ENCODE results near the gene KDM3B.

KDM3B gene

GRCh38 chr5:138337685-138338410 lies 14.6 kb upstream of the KDM3B start, which contains the start of gene FAM53C:
Gene FAM53C (plus strand): TSS chr5:138338266. CDS start chr5:138341336, 3,070 bp downstream.
- Histone ChIP-seq H3K36me3 (ENCODE audit: insufficient read depth, low read length) (peaks cover 8% of the 10 kb centered on the region), H3K9me3 (ENCODE audit: low read length) (no peaks in the 10 kb centered on the region), H3K4me3 (ENCODE audit: low read depth in 1 of 2, low read length in 2 of 2) (peak within 1 kb of the TSS; percentile 89 to 95), H3K9ac (ENCODE audit: low read length) (peak within 1 kb of the TSS; percentile 97), H3K27me3 (ENCODE audit: control insufficient read depth in 1 of 2, insufficient read depth in 2 of 2, low read length in 2 of 2) (no peaks in the 10 kb centered on the region), H3K27ac (ENCODE audit: low read depth, low read length) (peak within 1 kb of the TSS; percentile 58), H3K4me1 (ENCODE audit: insufficient read depth, low read length) (peaks cover 21% of the 10 kb centered on the region)

GRCh38 chr5:138338411-138339090 lies 13.9 kb upstream of the KDM3B start:
- Histone ChIP-seq H3K36me3 (ENCODE audit: insufficient read depth, low read length) (peaks cover 10% of the 10 kb centered on the region), H3K27me3 (ENCODE audit: control insufficient read depth in 1 of 2, insufficient read depth in 2 of 2, low read length in 2 of 2) (no peaks in the 10 kb centered on the region), H3K4me3 (ENCODE audit: low read depth in 1 of 2, low read length in 2 of 2) (peak overlapping the region; percentile 89 to 95), H3K4me1 (ENCODE audit: insufficient read depth, low read length) (peaks cover 21% of the 10 kb centered on the region), H3K9ac (ENCODE audit: low read length) (peak overlapping the region; percentile 97), H3K9me3 (ENCODE audit: low read length) (no peaks in the 10 kb centered on the region), H3K27ac (ENCODE audit: low read depth, low read length) (peak overlapping the region; percentile 58)

GRCh38 chr5:138339091-138339456 lies 13.4 kb upstream of the KDM3B start:
- peak overlapping the region; percentile 89 to 95 for H3K4me3 ChIP-seq (ENCODE audit: low read depth in 1 of 2, low read length in 2 of 2)
- peak overlapping the region; percentile 97 for H3K9ac ChIP-seq (ENCODE audit: low read length)

GRCh38 chr5:138339464-138339863 lies 13.0 kb upstream of the KDM3B start:
- no peaks in the 10 kb centered on the region for H3K27me3 ChIP-seq (ENCODE audit: control insufficient read depth in 1 of 2, insufficient read depth in 2 of 2, low read length in 2 of 2)
- peak overlapping the region; percentile 97 for H3K9ac ChIP-seq (ENCODE audit: low read length)
- H3K4me3 ChIP-seq (ENCODE audit: low read depth in 1 of 2, low read length in 2 of 2), result peak overlapping the region in 1 of 2 donors; percentile 89

More at GRCh38 chr5:138339091-138339456, 13.4 kb upstream of the KDM3B start:
- H3K4me1 ChIP-seq (ENCODE audit: insufficient read depth, low read length), result peaks cover 21% of the 10 kb centered on the region
- no peaks in the 10 kb centered on the region for H3K9me3 ChIP-seq (ENCODE audit: low read length)
- no peaks in the 10 kb centered on the region for H3K27me3 ChIP-seq (ENCODE audit: control insufficient read depth in 1 of 2, insufficient read depth in 2 of 2, low read length in 2 of 2)
- H3K36me3 ChIP-seq (ENCODE audit: insufficient read depth, low read length), result peaks cover 14% of the 10 kb centered on the region
- peak overlapping the region; percentile 58 for H3K27ac ChIP-seq (ENCODE audit: low read depth, low read length)

GRCh38 chr5:138340008-138340407 lies 12.5 kb upstream of the KDM3B start:
- Histone ChIP-seq H3K27me3 (ENCODE audit: control insufficient read depth in 1 of 2, insufficient read depth in 2 of 2, low read length in 2 of 2) (no peaks in the 10 kb centered on the region), H3K27ac (ENCODE audit: low read depth, low read length) (no peak overlapping the region), H3K36me3 (ENCODE audit: insufficient read depth, low read length) (peaks cover 22% of the 10 kb centered on the region), H3K4me3 (ENCODE audit: low read depth in 1 of 2, low read length in 2 of 2) (peak overlapping the region in 1 of 2 donors; percentile 89), H3K9me3 (ENCODE audit: low read length) (no peaks in the 10 kb centered on the region), H3K9ac (ENCODE audit: low read length) (peak overlapping the region; percentile 97), H3K4me1 (ENCODE audit: insufficient read depth, low read length) (peaks cover 21% of the 10 kb centered on the region)

More at GRCh38 chr5:138339464-138339863, 13.0 kb upstream of the KDM3B start:
- peaks cover 21% of the 10 kb centered on the region for H3K4me1 ChIP-seq (ENCODE audit: insufficient read depth, low read length)
- peak overlapping the region; percentile 58 for H3K27ac ChIP-seq (ENCODE audit: low read depth, low read length)
- peaks cover 18% of the 10 kb centered on the region for H3K36me3 ChIP-seq (ENCODE audit: insufficient read depth, low read length)
- H3K9me3 ChIP-seq (ENCODE audit: low read length), result no peaks in the 10 kb centered on the region

- Histone ChIP-seq H3K9ac (ENCODE audit: low read length) (no peak overlapping the region), H3K9me3 (ENCODE audit: low read length) (no peaks in the 10 kb centered on the region), H3K27ac (ENCODE audit: low read depth, low read length) (no peak overlapping the region), H3K27me3 (ENCODE audit: control insufficient read depth in 1 of 2, insufficient read depth in 2 of 2, low read length in 2 of 2) (no peaks in the 10 kb centered on the region), H3K36me3 (ENCODE audit: insufficient read depth, low read length) (peaks cover 59% of the 10 kb centered on the region), H3K4me1 (ENCODE audit: insufficient read depth, low read length) (peaks cover 10% of the 10 kb centered on the region), H3K4me3 (ENCODE audit: low read depth in 1 of 2, low read length in 2 of 2) (no peak overlapping the region)
Measured at GRCh38 chr5:138344887-138345622, 7.4 kb upstream of the KDM3B start.

GRCh38 chr5:138346889-138347288 lies 5.6 kb upstream of the KDM3B start:
- peaks cover 51% of the 10 kb centered on the region for H3K36me3 ChIP-seq (ENCODE audit: insufficient read depth, low read length)

GRCh38 chr5:138349852-138350562 lies 2.5 kb upstream of the KDM3B start:
- Histone ChIP-seq H3K9me3 (ENCODE audit: low read length) (no peaks in the 10 kb centered on the region), H3K4me1 (ENCODE audit: insufficient read depth, low read length) (peaks cover 13% of the 10 kb centered on the region), H3K27me3 (ENCODE audit: control insufficient read depth in 1 of 2, insufficient read depth in 2 of 2, low read length in 2 of 2) (no peaks in the 10 kb centered on the region), H3K9ac (ENCODE audit: low read length) (no peak overlapping the region), H3K36me3 (ENCODE audit: insufficient read depth, low read length) (peaks cover 36% of the 10 kb centered on the region), H3K27ac (ENCODE audit: low read depth, low read length) (no peak overlapping the region), H3K4me3 (ENCODE audit: low read depth in 1 of 2, low read length in 2 of 2) (no peak overlapping the region)

More at GRCh38 chr5:138346889-138347288, 5.6 kb upstream of the KDM3B start:
- Histone ChIP-seq H3K4me1 (ENCODE audit: insufficient read depth, low read length) (no peaks in the 10 kb centered on the region), H3K27me3 (ENCODE audit: control insufficient read depth in 1 of 2, insufficient read depth in 2 of 2, low read length in 2 of 2) (no peaks in the 10 kb centered on the region), H3K9me3 (ENCODE audit: low read length) (no peaks in the 10 kb centered on the region), H3K4me3 (ENCODE audit: low read depth in 1 of 2, low read length in 2 of 2) (no peak overlapping the region), H3K9ac (ENCODE audit: low read length) (no peak overlapping the region), H3K27ac (ENCODE audit: low read depth, low read length) (no peak overlapping the region)

- no peak overlapping the region for H3K9ac ChIP-seq (ENCODE audit: low read length)
- H3K27me3 ChIP-seq (ENCODE audit: control insufficient read depth in 1 of 2, insufficient read depth in 2 of 2, low read length in 2 of 2), result no peaks in the 10 kb centered on the region
- no peak overlapping the region for H3K4me3 ChIP-seq (ENCODE audit: low read depth in 1 of 2, low read length in 2 of 2)
- no peaks in the 10 kb centered on the region for H3K9me3 ChIP-seq (ENCODE audit: low read length)
- H3K27ac ChIP-seq (ENCODE audit: low read depth, low read length), result no peak overlapping the region
- H3K36me3 ChIP-seq (ENCODE audit: insufficient read depth, low read length), result peaks cover 31% of the 10 kb centered on the region
- H3K4me1 ChIP-seq (ENCODE audit: insufficient read depth, low read length), result peaks cover 18% of the 10 kb centered on the region
Measured at GRCh38 chr5:138350563-138350890, 2.0 kb upstream of the KDM3B start.

- Histone ChIP-seq H3K27me3 (ENCODE audit: control insufficient read depth in 1 of 2, insufficient read depth in 2 of 2, low read length in 2 of 2) (no peaks in the 10 kb centered on the region), H3K4me1 (ENCODE audit: insufficient read depth, low read length) (peaks cover 24% of the 10 kb centered on the region), H3K9me3 (ENCODE audit: low read length) (no peaks in the 10 kb centered on the region), H3K4me3 (ENCODE audit: low read depth in 1 of 2, low read length in 2 of 2) (no peak overlapping the region), H3K27ac (ENCODE audit: low read depth, low read length) (no peak overlapping the region), H3K36me3 (ENCODE audit: insufficient read depth, low read length) (peaks cover 26% of the 10 kb centered on the region), H3K9ac (ENCODE audit: low read length) (no peak overlapping the region)
Measured at GRCh38 chr5:138351056-138351455, 1.4 kb upstream of the KDM3B start.

- no peak overlapping the region for H3K4me3 ChIP-seq (ENCODE audit: low read depth in 1 of 2, low read length in 2 of 2)
- H3K27me3 ChIP-seq (ENCODE audit: control insufficient read depth in 1 of 2, insufficient read depth in 2 of 2, low read length in 2 of 2), result no peaks in the 10 kb centered on the region
- peaks cover 26% of the 10 kb centered on the region for H3K4me1 ChIP-seq (ENCODE audit: insufficient read depth, low read length)
- peaks cover 23% of the 10 kb centered on the region for H3K36me3 ChIP-seq (ENCODE audit: insufficient read depth, low read length)
- H3K9me3 ChIP-seq (ENCODE audit: low read length), result no peaks in the 10 kb centered on the region
- no peak overlapping the region for H3K27ac ChIP-seq (ENCODE audit: low read depth, low read length)
- H3K9ac ChIP-seq (ENCODE audit: low read length), result no peak overlapping the region
Measured at GRCh38 chr5:138351517-138351916, 968 bp upstream of the KDM3B start.
